PC-3 (cell line): ENCODE data around the gene SLC38A3.

Experiments used
- CTCF ChIP-seq: fragments of 300-600 bp; sonication (generic); conservative IDR thresholded peaks from 2 replicates; pipeline ENCODE4 v1.5.1; 2017; ENCODE audit warnings: antibody characterized with exemption, low read depth, mild to moderate bottlenecking, low read length
- EZH2 ChIP-seq: fragments of 300-600 bp; sonication (generic); IDR thresholded peaks from one replicate; pipeline ENCODE4 v1.6.1; 2017; ENCODE audit warnings: antibody characterized with exemption, mild to moderate bottlenecking, low read length; ENCODE audit not compliant: unreplicated experiment
- EZH2phosphoT487 ChIP-seq: fragments of 300-600 bp; sonication (generic); IDR thresholded peaks from 2 replicates; pipeline ENCODE4 v1.6.1; 2018; ENCODE audit warnings: mild to moderate bottlenecking, antibody characterized with exemption, low read length, borderline replicate concordance

- no peak for TF ChIP-seq EZH2phosphoT487
- no peak for TF ChIP-seq CTCF
- no peak for TF ChIP-seq EZH2
Measured at GRCh38 chr3:50221051-50221410, 16.0 kb downstream of the SLC38A3 start.
